Body of pancreas (tissue), 4 donors: ENCODE results near the gene NDUFC2.

Experiments used
- CTCF ChIP-seq, 7 experiments: fragments of 450-650 bp in 4 of 7; fragments of 200-600 bp in 3 of 7; sonication (generic) in 3 of 7; IDR thresholded peaks; one replicate each; pipeline ENCODE4 v1.5.1; 2016 to 2019; ENCODE audit warnings: antibody characterized with exemption in 7 of 7
- POLR2A ChIP-seq, 3 donors: fragments of 450-650 bp; IDR thresholded peaks; one replicate each; pipeline ENCODE4 v1.6.1; 2016; ENCODE audit warnings: antibody characterized with exemption in 3 of 3, mild to moderate bottlenecking in 2 of 3

GRCh38 chr11:78061088-78061920, 18.4 kb downstream of the NDUFC2 start:
- TF ChIP-seq POLR2A (IDR thresholded peaks at IDR 0.05) (no peak), CTCF (IDR thresholded peaks at IDR 0.05) (no peak)
